Erythroblast (primary cell): ENCODE data around the gene OMP.

ENCODE experiments used
- DNase-seq, 2 experiments: peaks; one replicate each; lab custom pipeline; 2025; lab: John Stamatoyannopoulos, UW
- GATA1 ChIP-seq: IDR thresholded peaks from 2 replicates; pipeline ENCODE4 v1.6.1; 2011; ENCODE audit warnings: low read depth, mild to moderate bottlenecking, control low read depth, low read length, moderate library complexity
- POLR2A ChIP-seq: IDR thresholded peaks from 2 replicates; pipeline ENCODE4 v1.6.1; 2011; ENCODE audit warnings: mild to moderate bottlenecking, low read length

Gene OMP

DNA sequence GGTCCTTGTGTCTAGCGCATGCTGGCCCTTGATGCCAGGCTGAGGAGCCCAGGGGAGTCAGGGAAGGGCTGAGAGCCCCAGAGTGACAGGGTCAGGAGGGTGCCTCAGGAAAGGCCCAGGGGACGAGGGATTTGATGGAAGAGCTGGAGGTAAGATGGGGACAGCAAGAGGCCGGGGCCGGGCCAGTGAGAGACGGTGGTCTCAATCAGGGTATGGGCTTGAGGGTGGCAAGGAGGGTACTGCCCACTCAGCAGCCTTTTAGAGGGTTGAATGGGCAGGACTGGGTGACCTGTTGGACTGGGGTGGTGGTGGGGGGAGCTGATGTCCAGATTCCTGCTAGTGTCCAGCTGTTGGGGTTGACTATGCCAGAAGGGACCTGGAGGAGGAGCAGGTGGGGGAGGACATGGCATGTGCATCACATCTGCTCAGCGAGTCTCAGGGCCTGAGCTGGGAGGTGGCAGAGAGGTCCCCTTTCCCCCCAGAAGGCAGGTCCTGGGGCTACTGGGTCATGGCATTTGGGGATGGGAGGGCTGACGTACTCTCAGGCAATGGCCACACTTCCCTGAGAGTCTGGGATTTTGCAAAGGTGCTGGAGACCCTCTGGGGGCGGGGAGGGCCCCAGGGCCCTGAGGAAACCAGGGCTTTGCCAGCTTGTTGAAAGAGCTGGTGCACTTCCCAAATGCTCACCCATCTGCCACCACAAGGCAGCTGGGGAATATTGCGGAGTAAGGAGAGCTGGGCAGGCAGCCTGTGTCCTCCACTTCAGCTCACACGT, 43.8 kb downstream of the OMP start:
- DNase-seq = no peak
- no peak for TF ChIP-seq POLR2A
- no peak for TF ChIP-seq GATA1

DNA sequence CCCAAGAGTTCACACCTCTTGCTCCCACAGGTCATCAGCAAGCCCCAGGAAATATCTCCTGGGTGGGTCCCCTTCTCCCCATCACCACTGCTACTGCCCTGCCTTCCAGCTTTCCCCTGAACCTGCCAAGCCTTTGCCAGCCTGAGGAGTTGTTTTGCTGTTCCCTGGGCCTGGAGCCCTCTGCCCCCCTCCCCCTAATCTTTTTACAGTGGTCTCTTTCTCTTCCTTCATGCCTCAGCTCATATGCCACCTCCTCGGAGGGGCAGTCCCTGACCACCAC, 44.3 kb downstream of the OMP start:
- DNase-seq = no peak
- no peak for TF ChIP-seq GATA1
- TF ChIP-seq POLR2A = no peak

DNA sequence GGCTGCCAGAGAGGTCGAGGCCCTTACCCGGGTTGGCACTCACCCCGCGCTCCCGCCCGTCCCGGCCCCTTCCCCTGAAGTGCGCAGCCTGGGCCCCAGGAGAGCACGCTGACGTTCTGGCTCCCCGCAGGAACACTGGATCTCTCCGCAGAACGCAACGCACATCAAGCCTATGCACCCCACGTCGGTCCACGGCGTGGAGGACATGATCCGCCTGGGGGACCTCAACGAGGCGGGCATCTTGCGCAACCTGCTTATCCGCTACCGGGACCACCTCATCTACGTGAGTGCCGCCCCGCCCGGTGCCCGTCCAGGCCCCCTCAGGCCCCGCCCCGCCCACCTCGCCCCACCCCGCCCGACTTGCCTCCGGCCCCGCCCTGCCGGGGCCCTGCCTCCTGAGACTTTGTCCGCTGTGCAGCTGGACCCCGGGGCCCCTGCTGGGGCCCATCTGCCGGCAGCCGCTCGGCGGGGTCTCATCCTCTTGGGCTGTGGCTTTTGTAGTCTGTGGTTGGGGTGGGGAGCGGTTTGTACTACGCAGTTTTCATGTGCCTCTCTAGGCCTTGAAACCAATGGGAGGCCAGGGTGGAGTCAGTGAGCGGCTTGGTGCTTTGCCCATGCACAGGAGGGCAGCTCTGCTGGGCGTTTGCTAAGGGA, 45.2 kb downstream of the OMP start:
- peak; percentile 23 to 39 for DNase-seq
- TF ChIP-seq POLR2A = no peak
- no peak for TF ChIP-seq GATA1

DNA sequence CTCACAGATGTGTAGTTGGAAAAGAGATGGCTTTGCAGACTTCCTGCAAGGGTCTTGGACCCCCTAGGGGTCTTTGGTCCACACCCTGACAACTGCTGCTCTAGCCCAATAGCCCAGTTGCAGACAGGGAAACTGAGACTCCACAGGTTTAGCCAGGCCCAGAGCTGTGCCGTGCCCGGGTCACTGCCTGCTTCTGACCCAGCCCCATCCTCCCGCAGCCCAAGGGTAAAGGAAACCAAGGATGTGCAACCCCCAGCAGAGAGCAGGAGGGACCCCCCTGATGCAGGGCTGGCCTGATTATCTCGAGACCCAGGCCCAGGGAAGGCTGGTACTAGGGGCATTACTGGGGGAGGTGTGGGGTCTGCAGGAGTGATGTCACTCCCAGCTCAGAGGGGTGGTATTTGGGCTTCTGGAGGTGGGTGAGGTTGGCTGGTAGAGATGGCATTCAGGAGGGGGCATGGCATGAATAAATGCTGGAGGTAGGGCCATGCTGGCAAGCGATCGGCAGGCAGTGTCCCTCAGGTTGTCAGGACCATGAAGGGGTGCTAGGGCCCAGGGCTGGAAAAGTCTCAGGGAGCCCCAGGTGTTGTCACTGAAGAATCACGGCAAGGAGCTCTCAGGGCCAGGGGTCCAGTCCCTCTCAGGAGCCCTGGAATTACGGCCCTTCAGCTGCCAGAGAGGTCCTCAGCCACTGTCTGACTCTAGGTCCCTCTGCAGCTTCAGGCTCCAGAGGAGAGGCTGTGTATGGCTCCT, 46.5 kb downstream of the OMP start:
- TF ChIP-seq POLR2A (no peak), GATA1 (no peak)
- no peak for DNase-seq

DNA sequence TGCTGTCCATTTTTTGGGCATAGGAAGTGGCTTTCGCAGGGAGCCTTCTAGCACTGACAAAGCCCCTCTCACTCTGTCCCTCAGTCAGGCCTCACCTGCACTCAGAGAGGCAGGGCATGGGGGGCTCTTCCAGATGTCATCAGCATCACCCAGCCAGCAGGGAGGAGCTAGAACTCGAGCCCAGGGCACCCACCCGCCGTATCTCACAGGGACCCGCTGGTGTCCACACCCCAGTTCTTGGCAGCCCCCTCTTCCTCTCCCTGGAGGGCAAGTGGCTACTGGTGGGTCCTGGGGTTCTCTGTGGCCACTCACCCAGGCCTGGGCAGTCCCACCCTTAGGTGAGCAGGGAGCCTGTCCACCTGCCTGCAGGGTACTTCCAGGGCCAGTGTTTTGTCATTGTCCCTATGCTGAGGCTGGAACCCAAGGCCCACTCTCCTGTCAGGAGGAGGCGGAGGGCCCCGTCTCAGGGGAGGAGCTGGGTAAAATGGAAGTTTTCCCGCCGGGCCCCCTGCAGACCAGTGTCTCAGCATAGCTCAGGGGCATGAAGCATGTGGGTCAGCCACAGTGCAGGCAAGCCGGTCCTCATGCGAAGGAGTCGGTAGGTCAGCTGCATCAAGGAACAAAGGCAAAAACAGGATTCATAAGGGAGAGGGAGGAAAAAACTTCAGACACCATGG, 47.2 kb downstream of the OMP start:
- no peak for TF ChIP-seq GATA1
- no peak for TF ChIP-seq POLR2A
- no peak for DNase-seq

DNA sequence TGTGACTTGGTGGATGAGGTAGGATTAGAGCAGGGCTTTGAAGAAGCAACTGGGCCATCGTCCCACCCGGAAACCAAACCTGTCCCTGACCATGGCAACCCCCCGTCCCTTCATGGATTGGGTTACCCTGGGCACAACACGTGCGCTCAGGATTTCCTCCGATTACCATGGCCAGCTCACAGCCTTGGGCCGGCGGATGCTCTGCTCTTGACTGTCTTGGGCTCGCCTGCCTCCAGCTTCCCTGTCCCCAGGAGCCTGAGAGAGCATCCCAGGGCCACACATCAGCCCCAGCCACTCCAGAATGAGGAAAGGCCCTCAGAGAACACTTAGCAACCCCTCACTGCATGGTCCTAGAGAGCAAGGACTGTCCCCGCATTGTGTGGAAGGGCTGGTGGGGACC, 48.2 kb downstream of the OMP start:
- no peak for DNase-seq
- TF ChIP-seq GATA1 (no peak), POLR2A (no peak)

DNA sequence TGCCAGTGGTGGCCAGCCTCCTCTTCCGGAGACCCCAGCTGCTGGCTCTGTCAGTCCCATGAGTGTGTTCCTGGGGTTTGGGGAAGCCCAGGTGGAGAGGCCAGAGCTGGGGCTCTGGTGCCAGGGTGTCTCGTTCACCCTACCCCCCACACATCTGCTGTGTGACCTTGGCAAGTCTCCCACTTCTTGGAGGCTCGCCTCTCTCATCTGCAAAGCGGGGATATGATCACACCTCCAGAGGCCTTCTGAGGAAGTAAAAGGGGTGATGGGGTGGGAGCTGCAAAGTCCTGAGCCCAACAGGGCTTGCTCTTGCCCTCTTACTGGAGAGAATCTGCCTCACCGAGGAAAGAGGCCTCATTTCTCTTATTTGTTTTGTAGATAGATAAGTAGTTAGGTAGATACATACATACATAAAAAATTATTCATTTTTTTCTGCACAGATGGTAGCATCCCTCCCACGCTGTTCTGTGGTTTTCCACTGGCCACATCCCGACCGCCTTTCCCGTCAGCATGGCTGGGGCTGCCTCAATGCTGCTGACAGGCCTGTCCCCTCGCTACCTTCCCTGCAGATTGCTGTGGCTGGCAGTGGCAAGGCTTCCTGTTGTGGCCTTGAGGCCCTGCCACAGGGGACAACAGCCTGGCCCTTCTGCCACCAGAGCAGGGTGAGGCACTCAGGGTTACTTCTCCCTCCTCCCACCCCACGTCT, 49.3 kb downstream of the OMP start:
- TF ChIP-seq POLR2A (no peak), GATA1 (no peak)
- no peak for DNase-seq

DNA sequence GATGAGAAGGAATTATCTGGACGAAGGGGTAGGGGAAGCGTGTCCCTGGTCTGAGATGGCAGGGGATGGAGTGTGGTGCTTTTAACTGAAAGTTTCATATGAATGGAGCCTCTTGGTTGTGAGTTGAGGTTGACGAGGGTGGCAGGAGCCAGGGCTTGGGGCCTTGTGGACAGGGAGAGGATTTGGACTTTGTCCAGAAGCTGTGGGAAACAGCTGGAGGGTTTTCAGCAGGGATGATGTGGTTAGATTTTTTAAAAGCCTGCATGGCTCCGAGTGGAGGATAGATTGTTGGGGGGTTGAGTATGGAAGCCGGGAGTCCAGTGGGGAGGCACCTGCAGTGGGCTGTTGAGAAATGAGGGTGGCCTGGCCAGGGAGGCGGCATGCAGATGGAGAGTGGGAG, 50.2 kb downstream of the OMP start:
- TF ChIP-seq GATA1 (no peak), POLR2A (no peak)
- no peak for DNase-seq
